ENCODE results near the gene SOX10.
"Not testable (repeated sequence)": the region's sequence is repeated elsewhere in the genome, so short reads cannot be mapped to it uniquely, and the experiment has no call there.

SOX10 gene

GRCh38 chr22:37985751-37986281 lies 1.5 kb upstream of the SOX10 start:
- no peak for DNase-seq

GRCh38 chr22:37985050-37985585 lies 763 bp upstream of the SOX10 start:
- no peak for DNase-seq

DNA sequence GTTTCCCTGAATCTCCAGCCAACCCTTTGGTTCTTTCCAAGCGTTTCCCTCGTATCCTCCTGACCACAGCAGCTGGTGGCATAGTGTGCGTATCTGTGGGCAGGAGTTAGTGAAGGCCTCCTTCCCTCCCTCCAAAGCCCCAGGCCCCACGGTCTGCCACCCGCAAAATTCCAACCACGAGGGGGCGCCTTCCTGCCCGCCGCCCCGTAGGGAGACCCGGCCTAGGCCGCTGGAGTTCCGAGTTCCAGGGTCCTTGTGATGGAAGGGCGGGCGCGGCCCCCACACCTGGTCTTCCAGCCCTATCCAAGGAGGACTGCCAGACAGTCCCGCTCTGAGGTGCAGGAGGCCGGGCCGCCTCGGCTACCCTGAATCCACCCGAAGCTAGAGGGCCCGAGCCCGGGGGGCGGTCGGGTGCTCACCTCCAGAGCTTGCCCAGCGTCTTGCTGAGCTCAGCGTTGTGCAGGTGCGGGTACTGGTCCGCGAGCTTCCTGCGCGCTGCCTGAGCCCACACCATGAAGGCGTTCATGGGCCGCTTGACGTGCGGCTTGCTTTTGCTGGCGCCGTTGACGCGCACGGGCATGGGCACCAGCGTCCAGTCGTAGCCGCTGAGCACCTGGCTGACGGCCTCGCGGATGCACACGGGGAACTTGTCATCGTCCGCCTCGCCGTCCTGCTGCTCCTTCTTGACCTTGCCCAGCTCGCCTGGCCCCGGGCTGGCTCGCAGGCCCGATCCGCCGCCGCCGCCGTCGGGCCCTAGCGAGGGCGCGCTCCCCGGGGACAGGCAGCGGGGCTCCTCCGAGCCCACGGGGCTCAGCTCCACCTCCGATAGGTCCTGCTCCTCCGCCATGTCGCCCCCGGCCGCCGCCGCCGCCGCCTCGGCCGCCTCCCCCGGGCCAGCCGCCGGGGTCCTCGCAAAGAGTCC lies 1.2 kb downstream of the SOX10 start:
- DNase-seq: no peak

DNA sequence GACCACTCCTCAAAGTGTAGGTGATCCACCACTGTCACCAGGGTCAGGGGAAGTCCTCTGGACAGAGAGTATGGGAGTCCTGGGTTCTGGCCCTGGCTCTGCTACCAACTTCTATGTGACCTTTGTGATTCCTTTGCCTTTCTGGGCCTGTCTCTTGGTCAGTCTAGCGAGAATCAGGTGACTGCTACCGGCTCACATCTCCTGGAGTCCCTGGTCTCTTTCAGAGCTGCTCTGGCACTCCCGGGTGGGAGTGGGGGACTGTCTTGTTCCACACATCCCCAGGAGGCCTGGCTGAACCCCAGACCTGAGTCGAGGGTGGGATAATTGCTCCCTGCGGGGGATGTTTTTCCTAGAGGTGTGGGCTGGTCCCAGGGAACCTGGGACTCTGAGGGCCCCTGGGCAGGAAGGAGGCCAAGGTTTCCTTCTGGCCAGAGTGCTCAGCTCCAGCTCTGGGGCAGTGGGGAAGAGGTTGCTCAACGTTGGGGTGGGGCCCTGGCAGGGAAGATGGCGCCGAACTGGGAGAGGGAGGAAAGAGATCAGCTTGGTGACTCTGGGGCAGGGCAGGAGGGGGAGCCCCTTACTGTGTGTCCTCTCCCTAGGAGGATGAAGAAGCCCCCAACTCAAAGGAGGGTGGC lies 2.1 kb downstream of the SOX10 start:
- DNase-seq: no peak

GRCh38 chr22:37981282-37982011 lies 2.9 kb downstream of the SOX10 start:
- no peak for DNase-seq

- DNase-seq: no peak
Observed at GRCh38 chr22:37979782-37980181, 4.6 kb downstream of the SOX10 start.

GRCh38 chr22:37976547-37976946 lies 7.8 kb downstream of the SOX10 start:
- no peak for DNase-seq

GRCh38 chr22:37976022-37976421 lies 8.3 kb downstream of the SOX10 start:
- not testable (repeated sequence) for DNase-seq

DNA sequence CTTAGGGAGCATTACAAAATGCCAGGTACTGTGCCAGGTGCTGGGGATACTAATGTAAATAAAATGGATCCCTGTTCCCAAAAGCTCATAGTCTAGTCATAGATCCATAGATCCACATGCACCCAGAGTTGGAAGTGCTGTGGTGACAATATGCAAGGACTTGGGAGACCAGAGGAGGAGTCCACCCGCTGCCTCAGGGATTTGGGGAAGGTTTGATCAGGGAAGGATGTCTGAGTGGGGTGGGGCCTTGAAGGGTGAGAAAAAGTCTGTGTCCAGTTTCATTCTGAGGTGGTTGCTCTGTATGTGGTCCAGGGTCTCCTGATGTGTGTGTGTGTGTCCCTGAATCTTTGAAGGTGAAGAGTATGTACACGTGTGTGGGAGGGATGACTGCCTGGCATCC lies 9.2 kb downstream of the SOX10 start:
- DNase-seq: no peak

- DNase-seq: no peak
Observed at GRCh38 chr22:37973271-37974170, 10.8 kb downstream of the SOX10 start.

GRCh38 chr22:37972527-37972926 lies 11.8 kb downstream of the SOX10 start:
- no peak for DNase-seq

DNA sequence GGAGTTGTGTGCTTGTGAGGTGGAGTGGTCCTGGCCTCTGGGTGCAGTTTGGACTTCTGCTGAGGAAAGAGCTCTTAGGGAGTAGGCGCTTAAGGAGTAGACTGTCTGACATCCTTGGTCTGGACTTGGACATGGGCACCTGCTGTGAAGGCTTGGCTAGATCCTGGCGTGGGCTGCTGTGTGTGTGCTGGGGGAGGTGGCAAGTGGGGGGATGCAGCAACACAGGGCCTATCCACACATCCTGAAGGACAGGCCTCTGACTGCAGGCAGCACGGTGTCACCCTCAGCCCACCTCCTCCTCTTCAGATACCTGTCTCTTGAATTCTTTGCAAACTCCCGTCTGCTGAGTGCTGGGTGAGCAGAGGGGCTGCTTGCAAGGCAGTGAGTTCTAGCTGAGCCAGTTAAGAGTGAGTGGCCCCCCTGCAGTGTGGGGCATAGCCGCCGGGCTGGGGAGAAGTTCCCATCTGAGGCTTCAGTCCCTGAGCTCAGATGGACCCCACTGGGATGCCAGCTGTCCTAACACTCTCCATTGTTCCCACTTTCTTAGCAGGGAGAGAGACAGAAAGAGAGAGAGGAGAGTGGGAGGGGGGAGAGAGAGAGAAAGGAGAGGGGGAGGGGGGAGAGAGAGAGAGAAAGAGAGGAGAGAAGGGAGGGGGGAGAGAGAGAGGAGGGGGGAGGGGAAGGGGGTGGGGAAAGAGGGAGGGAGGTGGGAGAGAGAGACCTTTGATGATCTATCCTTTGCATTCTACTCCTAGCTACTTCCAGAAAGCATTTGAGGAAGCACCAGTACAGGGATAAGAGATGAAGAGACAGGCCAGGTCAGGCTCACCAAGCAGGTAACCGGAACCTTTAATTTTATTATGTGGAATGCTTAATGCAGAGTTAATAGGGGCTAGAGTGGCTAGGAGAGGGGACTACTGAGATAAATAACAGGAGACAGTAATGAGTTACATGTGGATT lies 12.6 kb downstream of the SOX10 start:
- no peak for DNase-seq

GRCh38 chr22:37970864-37971263 lies 13.5 kb downstream of the SOX10 start:
- no peak for DNase-seq

GRCh38 chr22:37968452-37969251 lies 15.7 kb downstream of the SOX10 start:
- no peak for DNase-seq

- DNase-seq: no peak
Observed at GRCh38 chr22:37967637-37968451, 16.5 kb downstream of the SOX10 start.

GRCh38 chr22:37967147-37967546 lies 17.2 kb downstream of the SOX10 start:
- no peak for DNase-seq

- no peak for DNase-seq
Observed at GRCh38 chr22:37965940-37966664, 18.3 kb downstream of the SOX10 start.

- DNase-seq: no peak
Observed at GRCh38 chr22:37961062-37961461, 23.3 kb downstream of the SOX10 start.

Data from NCI-H187 treated with DMSO at 0.1 percent for 48 hours (cell line).